Smooth muscle cell (in vitro differentiated cells): ENCODE results near the gene HECW1. TPM values are rescaled to one million over a fixed set of nuclear protein-coding genes. Genes with fewer than 3 reads are reported as not detected.

ENCODE experiments used
- DNase-seq: peaks from one replicate; lab custom pipeline; 2025; ENCODE audit not compliant: unreplicated experiment; lab: John Stamatoyannopoulos, UW
- H2AFZ ChIP-seq: fragments of 200-600 bp; sonication (generic); 2 replicates; pipeline ENCODE4 v1.6.0; 2016; ENCODE audit warnings: antibody characterized with exemption, low read depth, mild to moderate bottlenecking
- H3F3A ChIP-seq: fragments of 200-600 bp; sonication (generic); 2 replicates; pipeline ENCODE4 v1.6.0; 2017; ENCODE audit warnings: antibody characterized with exemption, low read depth
- H3K27ac ChIP-seq: fragments of 200-600 bp; sonication (generic); 2 replicates; pipeline ENCODE4 v1.5.1; 2016; ENCODE audit warnings: low read depth, mild to moderate bottlenecking
- H3K27me3 ChIP-seq: fragments of 200-600 bp; sonication (generic); 2 replicates; pipeline ENCODE4 v1.6.1; 2016; ENCODE audit warnings: low read depth, mild to moderate bottlenecking
- H3K36me3 ChIP-seq: fragments of 200-600 bp; sonication (generic); 2 replicates; pipeline ENCODE4 v1.5.1; 2016; ENCODE audit warnings: low read depth
- H3K4me1 ChIP-seq: fragments of 200-600 bp; sonication (generic); 2 replicates; pipeline ENCODE4 v1.5.1; 2016; ENCODE audit warnings: low read depth
- H3K4me2 ChIP-seq: fragments of 200-600 bp; sonication (generic); 2 replicates; pipeline ENCODE4 v1.6.0; 2016; ENCODE audit warnings: mild to moderate bottlenecking
- H3K4me3 ChIP-seq: fragments of 200-600 bp; sonication (generic); 2 replicates; pipeline ENCODE4 v1.5.1; 2016; ENCODE audit warnings: mild to moderate bottlenecking
- H3K79me2 ChIP-seq: fragments of 200-600 bp; sonication (generic); 2 replicates; pipeline ENCODE4 v1.6.0; 2016; ENCODE audit warnings: low read depth, mild to moderate bottlenecking
- H3K9ac ChIP-seq: fragments of 200-600 bp; sonication (generic); 2 replicates; pipeline ENCODE4 v1.6.0; 2016; ENCODE audit warnings: low read depth
- H3K9me3 ChIP-seq: fragments of 200-600 bp; sonication (generic); replicated peaks from 2 replicates; pipeline ENCODE4 v1.5.1; 2016; ENCODE audit warnings: low read depth
- H4K20me1 ChIP-seq: fragments of 200-600 bp; sonication (generic); 2 replicates; pipeline ENCODE4 v1.6.0; 2016; ENCODE audit warnings: low read depth
- CTCF ChIP-seq: fragments of 200-600 bp; sonication (generic); IDR thresholded peaks from 2 replicates; pipeline ENCODE4 v1.5.1; 2017; ENCODE audit warnings: borderline replicate concordance, mild to moderate bottlenecking, antibody characterized with exemption; ENCODE audit not compliant: insufficient read depth, poor library complexity, severe bottlenecking
- WGBS: methylation state at CpG from one replicate; pipeline ENCODE4 v1.1.7; 2016; ENCODE audit warnings: low lambda C conversion rate; 5-methylcytosine and 5-hydroxymethylcytosine counted together
- polyA plus RNA-seq: library from polyadenylated mRNA; unstranded; fragments of >200 nt; fragmentation: Nextera tagmentation; extraction: Ambion mirVana; gene quantifications from 2 replicates; pipeline ENCODE4 v1.2.1, GENCODE V29; 2016
- total RNA-seq: library from RNA; depleted of rRNA; stranded (reverse); fragments of >200 nt; gene quantifications from 2 replicates; pipeline ENCODE4 v1.2.3, GENCODE V29; 2014

HECW1 gene
- total and polyA plus RNA-seq, 2 experiments from 2014 or later: 0.09 to 0.49 TPM

- no peak overlapping the region for H3K9ac ChIP-seq
- no peaks in the 10 kb centered on the region for H3K79me2 ChIP-seq
- no peaks in the 10 kb centered on the region for H4K20me1 ChIP-seq
- H3K9me3 ChIP-seq: no peaks in the 10 kb centered on the region
- no peak overlapping the region for H3K4me3 ChIP-seq
- H2AFZ ChIP-seq: no peak overlapping the region
- H3F3A ChIP-seq: no peaks in the 10 kb centered on the region
- no peak for DNase-seq
- H3K4me2 ChIP-seq: no peak overlapping the region
- H3K27me3 ChIP-seq: no peaks in the 10 kb centered on the region
- H3K36me3 ChIP-seq: no peaks in the 10 kb centered on the region
- H3K4me1 ChIP-seq: no peaks in the 10 kb centered on the region
- no peak overlapping the region for H3K27ac ChIP-seq
- WGBS: 98% methylated on average over 3 of the region's 3 CpGs
- no peak for TF ChIP-seq CTCF
Observed at GRCh38 chr7:43265139-43265538, 152.7 kb downstream of the HECW1 start.

DNA sequence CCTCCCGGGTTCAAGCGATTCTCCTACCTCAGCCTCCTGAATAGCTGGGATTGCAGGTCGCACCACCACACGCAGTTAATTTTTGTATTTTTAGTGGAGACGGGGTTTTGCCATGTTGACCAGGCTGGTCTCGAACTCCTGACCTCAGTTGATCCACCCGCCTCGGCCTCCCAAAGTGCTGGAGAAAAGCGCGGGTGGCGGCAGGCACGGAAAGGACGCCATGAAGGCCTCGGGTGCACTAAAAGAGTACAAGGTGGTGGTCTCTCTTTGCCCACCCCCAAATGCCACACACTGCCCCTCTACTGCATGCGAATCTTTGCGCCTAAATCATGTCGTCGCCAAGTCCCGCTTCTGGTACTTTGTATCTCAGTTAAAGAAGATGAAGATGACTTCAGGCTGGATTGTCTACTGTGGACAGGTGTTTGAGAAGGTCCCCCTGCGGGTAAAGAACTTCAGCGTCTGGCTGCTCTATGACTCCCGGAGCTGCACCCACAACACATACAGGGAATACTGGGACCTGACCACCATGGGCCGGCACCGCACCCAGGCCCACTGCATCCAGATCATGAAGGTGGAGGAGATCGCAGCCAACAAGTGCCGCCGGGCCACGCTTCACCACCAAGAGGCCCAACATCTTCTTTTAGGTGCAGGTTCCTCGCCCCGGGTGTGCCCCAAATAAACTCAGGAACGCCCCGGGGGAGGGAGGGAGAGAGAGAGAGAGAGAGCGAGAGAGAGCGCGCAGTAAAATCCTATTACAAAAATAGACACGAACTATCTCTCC, 161.7 kb downstream of the HECW1 start:
- DNase-seq: no peak
- no peaks in the 10 kb centered on the region for H3K4me1 ChIP-seq
- peaks cover 3% of the 10 kb centered on the region for H3K9me3 ChIP-seq
- no peak overlapping the region for H3K9ac ChIP-seq
- no peak overlapping the region for H3K4me3 ChIP-seq
- no peaks in the 10 kb centered on the region for H4K20me1 ChIP-seq
- H3K36me3 ChIP-seq: no peaks in the 10 kb centered on the region
- H2AFZ ChIP-seq: no peak overlapping the region
- H3K27me3 ChIP-seq: no peaks in the 10 kb centered on the region
- 96% methylated on average over 36 of the region's 36 CpGs for WGBS
- H3F3A ChIP-seq: no peaks in the 10 kb centered on the region
- no peaks in the 10 kb centered on the region for H3K79me2 ChIP-seq
- TF ChIP-seq CTCF: no peak
- H3K27ac ChIP-seq: no peak overlapping the region
- H3K4me2 ChIP-seq: no peak overlapping the region

DNA sequence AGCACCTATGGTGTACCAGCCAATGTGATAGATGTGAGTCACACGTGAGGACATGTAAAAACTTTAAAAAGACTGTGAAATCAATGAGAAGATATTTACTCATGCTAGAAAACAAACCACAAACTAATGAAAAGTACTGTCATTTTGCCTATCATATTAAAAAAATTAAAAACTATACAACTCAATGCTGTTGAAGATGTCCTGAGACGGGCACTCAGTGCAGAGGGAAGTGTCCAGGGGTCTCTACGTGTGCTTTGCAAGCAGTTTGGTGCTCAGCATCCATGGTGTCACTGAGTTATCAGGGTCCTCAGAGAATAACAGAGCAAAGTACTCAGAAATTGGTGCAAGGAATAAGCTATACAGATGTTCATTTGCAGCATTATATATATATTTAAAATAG, 162.3 kb downstream of the HECW1 start:
- H3K27ac ChIP-seq: no peak overlapping the region
- H3K4me1 ChIP-seq: no peaks in the 10 kb centered on the region
- H3K27me3 ChIP-seq: no peaks in the 10 kb centered on the region
- H3K9me3 ChIP-seq: peaks cover 3% of the 10 kb centered on the region
- DNase-seq: no peak
- no peak overlapping the region for H3K4me3 ChIP-seq
- no peak for TF ChIP-seq CTCF
- no peak overlapping the region for H3K9ac ChIP-seq
- no peaks in the 10 kb centered on the region for H3F3A ChIP-seq
- no peak overlapping the region for H2AFZ ChIP-seq
- WGBS: 96% methylated on average over 3 of the region's 3 CpGs
- H4K20me1 ChIP-seq: no peaks in the 10 kb centered on the region
- no peaks in the 10 kb centered on the region for H3K36me3 ChIP-seq
- H3K4me2 ChIP-seq: no peak overlapping the region
- no peaks in the 10 kb centered on the region for H3K79me2 ChIP-seq

DNA sequence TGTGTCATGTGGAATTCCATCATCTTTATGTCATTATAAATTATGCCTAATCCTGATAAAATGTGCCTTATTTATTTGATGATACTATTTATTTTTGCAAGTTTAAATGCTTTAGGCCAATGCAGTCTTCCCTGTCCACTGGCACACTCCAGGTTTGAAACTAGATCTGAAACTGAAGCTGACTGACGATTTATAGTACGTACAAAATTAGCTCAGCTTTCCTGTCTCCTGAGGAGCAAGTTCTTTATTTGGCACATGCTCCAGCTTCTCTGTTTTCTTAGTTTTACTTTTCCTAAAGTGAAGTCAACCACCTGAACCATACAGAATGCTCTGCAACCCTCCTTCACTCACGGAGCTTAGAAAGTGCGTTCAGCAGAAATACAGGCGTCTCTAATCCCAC, 164.1 kb downstream of the HECW1 start:
- Histone ChIP-seq H4K20me1 (no peaks in the 10 kb centered on the region), H3K36me3 (no peaks in the 10 kb centered on the region), H3K79me2 (no peaks in the 10 kb centered on the region), H3K27me3 (no peaks in the 10 kb centered on the region), H3K9ac (no peak overlapping the region), H2AFZ (no peak overlapping the region), H3K4me3 (no peak overlapping the region), H3K4me2 (no peak overlapping the region), H3F3A (no peaks in the 10 kb centered on the region), H3K27ac (no peak overlapping the region), H3K4me1 (no peaks in the 10 kb centered on the region), H3K9me3 (peaks cover 3% of the 10 kb centered on the region)
- no peak for TF ChIP-seq CTCF
- DNase-seq: no peak
- 93% methylated on average over 5 of the region's 5 CpGs for WGBS
